Measurements from ENCODE around the gene ST6GALNAC4. TPM values are rescaled to one million over a fixed set of nuclear protein-coding genes. Genes with fewer than 3 reads are reported as not detected.

The ST6GALNAC4 gene
- total and polyA plus RNA-seq, 7 donors, result 8.9 to 52.6 (median 24.3) TPM

DNA sequence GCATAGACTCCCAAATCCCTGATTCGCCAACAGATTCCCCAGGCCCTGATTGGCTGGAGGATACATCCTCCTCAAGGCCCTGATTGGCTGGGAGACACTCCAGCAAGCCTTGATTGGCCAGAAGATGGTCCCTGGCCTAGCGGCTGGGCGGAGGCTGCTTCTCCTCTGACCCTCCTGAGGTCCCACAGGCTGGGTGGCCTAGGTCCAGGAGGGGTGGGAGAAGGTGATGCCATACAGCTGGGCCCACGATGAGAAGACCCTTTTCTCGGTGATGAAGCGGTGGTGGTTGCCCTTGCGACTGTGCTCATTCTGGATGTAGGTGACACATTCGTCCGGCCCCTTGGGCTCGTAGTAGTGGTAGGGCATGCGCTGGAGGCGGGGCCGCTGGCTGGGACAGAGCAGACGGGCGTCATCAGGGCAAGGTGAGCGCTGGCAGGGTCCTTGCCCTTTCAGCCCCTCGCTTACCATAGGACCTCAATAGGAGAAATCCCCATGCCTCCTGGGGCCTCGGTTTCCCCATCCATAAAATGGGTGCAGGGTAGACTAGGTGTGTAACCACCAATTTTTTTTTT is 30.4 kb downstream of the ST6GALNAC4 start:
- Histone ChIP-seq H3K27me3 (ENCODE audit: insufficient read depth in 3 of 3, low read length in 2 of 3) (no peaks in the 10 kb centered on the region), H3K4me3 (no peak overlapping the region), H3K36me3 (ENCODE audit: insufficient read depth in 1 of 2, low read depth in 1 of 2) (peaks cover 6 to 64% of the 10 kb centered on the region in 2 donors), H3K9me3 (no peaks in the 10 kb centered on the region), H3K27ac (no peak overlapping the region), H3K4me1 (peaks cover 13% of the 10 kb centered on the region)
- intact Hi-C loops (cut with DNase I), result no loop called here
- WGBS, 3 donors, result 92 to 98% (median 95%) methylated on average over 18 of the region's 18 CpGs
- ATAC-seq (peak in 2 of 4 donors; percentile 18 to 36), DNase-seq (no peak)
- TF ChIP-seq CTCF (IDR thresholded peaks at IDR 0.05), result no peak

DNA sequence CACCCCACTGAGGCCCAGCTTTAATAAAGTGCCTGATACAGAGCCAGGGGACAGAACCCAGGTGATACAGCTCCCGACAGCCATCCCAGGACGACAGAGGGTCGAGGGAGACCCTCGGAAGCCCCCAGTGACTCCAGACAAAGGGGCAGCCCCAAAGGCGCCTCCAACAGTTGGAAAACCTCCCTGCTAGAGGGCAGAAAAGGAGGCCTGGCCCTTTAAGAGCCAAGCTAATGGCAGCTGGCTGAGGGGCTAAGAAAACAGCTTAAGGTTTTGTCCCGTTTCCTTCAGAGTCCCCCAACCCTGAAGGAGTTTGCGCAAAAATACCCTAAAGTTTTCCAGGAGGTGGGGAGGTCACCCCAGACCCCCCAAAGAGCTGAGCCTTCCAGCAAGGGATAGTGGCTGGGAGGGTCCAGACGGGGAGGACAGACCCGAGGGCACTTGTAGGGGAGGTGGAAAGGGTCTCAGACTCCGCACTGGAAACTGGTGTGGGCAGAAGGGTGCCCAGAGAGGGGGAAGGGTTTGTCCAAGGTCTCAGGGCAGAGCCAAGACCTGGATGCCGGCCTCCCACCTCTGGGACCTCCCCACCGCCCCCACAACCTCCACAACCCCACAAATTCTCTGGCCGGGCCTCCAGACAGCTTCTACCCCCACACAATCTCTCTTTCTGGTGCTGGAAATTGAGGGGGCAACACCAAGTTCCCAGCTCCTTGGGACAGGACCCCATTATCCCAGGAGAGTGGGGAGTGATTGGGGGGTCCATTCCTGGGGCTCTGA is 31.1 kb downstream of the ST6GALNAC4 start:
- 76 to 79% (median 77%) methylated on average over 13 of the region's 13 CpGs for WGBS, 3 donors

DNA sequence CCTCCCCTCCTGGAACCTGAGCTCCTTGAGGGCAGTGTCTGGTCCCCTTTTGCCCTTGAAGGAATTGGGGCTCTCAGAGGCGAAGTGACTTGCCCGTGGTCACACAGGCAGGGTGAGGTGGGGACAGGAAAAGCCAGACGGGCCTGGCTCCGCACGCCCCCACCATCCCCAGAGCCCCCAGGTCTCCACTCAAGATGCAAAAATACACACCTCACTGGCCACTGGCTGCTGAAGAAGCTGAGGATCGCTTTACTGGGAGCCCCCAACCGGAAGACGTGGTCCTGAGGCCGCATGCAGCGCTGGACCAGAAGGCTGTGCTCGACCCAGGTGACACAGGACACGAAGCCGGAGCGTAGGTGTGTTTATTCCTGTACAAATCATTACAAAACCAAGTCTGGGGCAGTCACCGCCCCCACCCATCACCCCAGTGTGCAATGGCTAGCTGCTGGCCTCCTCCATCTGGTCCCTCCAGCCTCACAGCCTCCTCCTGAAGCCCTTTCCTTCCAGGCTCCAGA is 31.8 kb downstream of the ST6GALNAC4 start:
- intact Hi-C loops (cut with DNase I), result no loop called here
- DNase-seq (no peak), ATAC-seq (no peak)
- Histone ChIP-seq H3K4me3 (no peak overlapping the region), H3K27me3 (ENCODE audit: insufficient read depth in 3 of 3, low read length in 2 of 3) (no peaks in the 10 kb centered on the region), H3K4me1 (peaks cover 13% of the 10 kb centered on the region), H3K27ac (peak overlapping the region; percentile 36), H3K36me3 (ENCODE audit: insufficient read depth in 1 of 2, low read depth in 1 of 2) (peaks cover 6 to 49% of the 10 kb centered on the region in 2 donors), H3K9me3 (no peaks in the 10 kb centered on the region)
- no peak for TF ChIP-seq CTCF (IDR thresholded peaks at IDR 0.05)
- WGBS, 3 donors, result 68 to 76% (median 75%) methylated on average over 15 of the region's 15 CpGs

More for the DNA sequence above, 31.1 kb downstream of the ST6GALNAC4 start:
- intact Hi-C loops (cut with DNase I), result no loop called here
- H3K27ac ChIP-seq, result peak overlapping the region; percentile 36
- H3K4me1 ChIP-seq, result peaks cover 13% of the 10 kb centered on the region
- DNase-seq, result no peak
- no peaks in the 10 kb centered on the region for H3K27me3 ChIP-seq (ENCODE audit: insufficient read depth in 3 of 3, low read length in 2 of 3)
- no peak for TF ChIP-seq CTCF (IDR thresholded peaks at IDR 0.05)
- peaks cover 6 to 56% of the 10 kb centered on the region in 2 donors for H3K36me3 ChIP-seq (ENCODE audit: insufficient read depth in 1 of 2, low read depth in 1 of 2)
- no peak overlapping the region for H3K4me3 ChIP-seq
- ATAC-seq, result no peak
- H3K9me3 ChIP-seq, result no peaks in the 10 kb centered on the region

DNA sequence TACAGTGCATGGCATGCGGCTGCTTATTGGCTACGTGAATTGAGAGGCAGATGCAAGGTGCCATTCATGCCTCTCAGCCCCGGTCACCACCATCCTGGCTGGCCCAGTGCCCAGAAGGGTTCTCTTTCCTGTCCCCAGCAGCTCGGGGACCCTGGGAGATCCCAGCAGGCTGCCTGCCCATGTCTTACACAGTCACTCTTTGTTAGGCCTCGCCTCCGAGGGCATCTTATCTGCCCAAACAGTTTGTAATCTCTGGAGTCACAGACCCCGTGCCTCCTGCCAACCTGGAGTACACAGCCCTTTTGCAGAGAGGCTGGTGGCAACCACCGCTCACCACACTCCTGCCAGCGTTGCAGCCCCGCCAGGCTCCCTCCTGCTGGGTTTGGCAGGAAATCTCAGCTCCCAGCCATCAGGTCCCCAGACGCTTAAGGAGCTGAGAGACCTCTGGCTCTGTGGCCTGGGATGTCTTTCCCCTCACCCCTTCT is 32.4 kb downstream of the ST6GALNAC4 start:
- intact Hi-C loops (cut with DNase I), result no loop called here
- H3K4me1 ChIP-seq, result peaks cover 13% of the 10 kb centered on the region
- DNase-seq (peak; percentile 57 to 75), ATAC-seq (peak; percentile 49 to 64 (median 51))
- no peaks in the 10 kb centered on the region for H3K27me3 ChIP-seq (ENCODE audit: insufficient read depth in 3 of 3, low read length in 2 of 3)
- TF ChIP-seq CTCF (IDR thresholded peaks at IDR 0.05), result no peak
- peak overlapping the region; percentile 36 for H3K27ac ChIP-seq
- H3K4me3 ChIP-seq, result no peak overlapping the region
- H3K36me3 ChIP-seq (ENCODE audit: insufficient read depth in 1 of 2, low read depth in 1 of 2), result peaks cover 6 to 44% of the 10 kb centered on the region in 2 donors
- 15 to 36% (median 17%) methylated on average over 11 of the region's 11 CpGs for WGBS, 3 donors
- H3K9me3 ChIP-seq, result no peaks in the 10 kb centered on the region
